LHCN-M2 (cell line): ENCODE data around the gene LTB. TPM values are rescaled to one million over a fixed set of nuclear protein-coding genes. Genes with fewer than 3 reads are reported as not detected.
"Not testable (repeated sequence)": the region's sequence is repeated elsewhere in the genome, so short reads cannot be mapped to it uniquely, and the experiment has no call there.

Experiments
- DNase-seq: peaks from one replicate; pipeline ENCODE4 v3.0.0-alpha.2; 2012; ENCODE audit warnings: low read depth
- total RNA-seq: library from RNA; depleted of rRNA; stranded (reverse); fragments of >200 nt; gene quantifications from 2 replicates; pipeline ENCODE4 v1.2.3, GENCODE V29; 2014

The LTB gene
- total RNA-seq, 1 experiment from 2014 or later: not detected

- no peak for DNase-seq
Measured at GRCh38 chr6:31609519-31610406, 27.5 kb upstream of the LTB start.

GRCh38 chr6:31607317-31607716 is 25.1 kb upstream of the LTB start:
- no peak for DNase-seq

GRCh38 chr6:31597006-31597405 is 14.8 kb upstream of the LTB start:
- DNase-seq: peak; percentile 35

- DNase-seq: no peak
Measured at GRCh38 chr6:31592396-31592771, 10.2 kb upstream of the LTB start.

- DNase-seq: not testable (repeated sequence)
Measured at GRCh38 chr6:31590691-31591090, 8.5 kb upstream of the LTB start.

- peak; percentile 56 for DNase-seq
Measured at GRCh38 chr6:31588871-31589650, 6.8 kb upstream of the LTB start.

GRCh38 chr6:31587791-31588777 is 5.9 kb upstream of the LTB start:
- no peak for DNase-seq

- no peak for DNase-seq
Measured at GRCh38 chr6:31586599-31587281, 4.5 kb upstream of the LTB start.

- no peak for DNase-seq
Measured at GRCh38 chr6:31586008-31586407, 3.8 kb upstream of the LTB start, which contains the start of gene LST1. Gene LST1, plus strand, starts transcription at chr6:31586277. Its CDS starts 1,023 bp downstream, at chr6:31587300.

GRCh38 chr6:31585491-31585890 is 3.3 kb upstream of the LTB start:
- no peak for DNase-seq

GRCh38 chr6:31581434-31582229 is 592 bp downstream of the LTB start:
- no peak for DNase-seq

GRCh38 chr6:31580807-31581433 is 1.3 kb downstream of the LTB start:
- peak; percentile 71 for DNase-seq

- DNase-seq: no peak
Measured at GRCh38 chr6:31580438-31580740, 1.8 kb downstream of the LTB start.

- DNase-seq: no peak
Measured at GRCh38 chr6:31579546-31580437, 2.4 kb downstream of the LTB start.

- no peak for DNase-seq
Measured at GRCh38 chr6:31579119-31579505, 3.1 kb downstream of the LTB start.

GRCh38 chr6:31578184-31579118 is 3.8 kb downstream of the LTB start:
- DNase-seq: no peak

- no peak for DNase-seq
Measured at GRCh38 chr6:31577579-31577966, 4.7 kb downstream of the LTB start.
